Activated naive CD4-positive, alpha-beta T cell treated with anti-CD3 and anti-CD28 coated beads, Interleukin-2, amount 50 U/mL, for 72 hours (primary cell): ENCODE measurements around the gene LMBRD2. TPM values are rescaled to one million over a fixed set of nuclear protein-coding genes. Genes with fewer than 3 reads are reported as not detected.
A peak's percentile ranks its signal among the peaks of the same experiment; 100 is the strongest.
"Not testable (repeated sequence)": the region's sequence is repeated elsewhere in the genome, so short reads cannot be mapped to it uniquely, and the experiment has no call there.

Experiments used
- ATAC-seq, 2 donors: fragments of 150-1000 bp; cut with Tn5 transposase; 2 replicates each; pipeline ENCODE4 v1.10.0; 2021; ENCODE audit warnings: mild to moderate bottlenecking in 2 of 2, moderate library complexity in 2 of 2
- DNase-seq, 2 donors: peaks; one replicate each; pipeline ENCODE4 v3.0.0; 2021 to 2022; ENCODE audit warnings: low spot score in 2 of 2
- H3K27ac Mint-ChIP-seq, 2 donors: one replicate each; pipeline ENCODE4 v1.8.0; 2022; ENCODE audit warnings: mild to moderate bottlenecking in 2 of 2, mixed read lengths in 2 of 2
- H3K36me3 Mint-ChIP-seq, 2 donors: one replicate each; pipeline ENCODE4 v1.8.0; 2022; ENCODE audit warnings: mixed read lengths in 2 of 2
- H3K9me3 Mint-ChIP-seq, 2 donors: one replicate each; pipeline ENCODE4 v1.8.0; 2022; ENCODE audit warnings: mixed read lengths in 2 of 2
- total RNA-seq, 2 donors: library from RNA; stranded (reverse); gene quantifications; one replicate each; pipeline ENCODE4 v1.2.3, GENCODE V29; 2022

LMBRD2 gene
- total RNA-seq, 2 donors from 2014 or later: 6.7 to 12.9 TPM

GRCh38 chr5:36146390-36146789, 5.3 kb downstream of the LMBRD2 start:
- Mint-ChIP-seq H3K9me3 (no peaks in the 10 kb centered on the region), H3K36me3 (peaks cover 10 to 11% of the 10 kb centered on the region in 2 donors), H3K27ac (no peak overlapping the region)
- DNase-seq: no peak
- ATAC-seq: no peak

DNA sequence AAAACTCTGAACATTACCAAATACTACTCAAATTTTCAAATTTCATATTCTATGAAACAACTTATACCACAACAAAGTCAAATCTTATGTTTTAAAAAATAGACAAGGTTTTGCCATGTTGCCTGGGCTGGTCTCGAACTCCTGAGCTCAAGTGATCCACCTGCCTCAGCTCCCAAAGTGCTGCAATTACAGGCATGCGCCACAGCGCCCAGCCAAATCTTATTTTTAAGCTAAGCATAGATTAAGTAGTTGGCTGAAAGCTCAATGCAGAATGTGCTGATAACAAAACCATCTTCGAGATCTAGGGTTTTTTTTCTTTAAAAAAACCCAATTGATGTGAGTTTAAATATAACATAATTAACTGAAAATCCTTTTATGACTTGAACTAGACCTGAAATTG, 6.4 kb downstream of the LMBRD2 start:
- ATAC-seq (no peak), DNase-seq (no peak)
- Mint-ChIP-seq H3K36me3 (peaks cover 5 to 10% of the 10 kb centered on the region in 2 donors), H3K9me3 (no peaks in the 10 kb centered on the region), H3K27ac (no peak overlapping the region)

DNA sequence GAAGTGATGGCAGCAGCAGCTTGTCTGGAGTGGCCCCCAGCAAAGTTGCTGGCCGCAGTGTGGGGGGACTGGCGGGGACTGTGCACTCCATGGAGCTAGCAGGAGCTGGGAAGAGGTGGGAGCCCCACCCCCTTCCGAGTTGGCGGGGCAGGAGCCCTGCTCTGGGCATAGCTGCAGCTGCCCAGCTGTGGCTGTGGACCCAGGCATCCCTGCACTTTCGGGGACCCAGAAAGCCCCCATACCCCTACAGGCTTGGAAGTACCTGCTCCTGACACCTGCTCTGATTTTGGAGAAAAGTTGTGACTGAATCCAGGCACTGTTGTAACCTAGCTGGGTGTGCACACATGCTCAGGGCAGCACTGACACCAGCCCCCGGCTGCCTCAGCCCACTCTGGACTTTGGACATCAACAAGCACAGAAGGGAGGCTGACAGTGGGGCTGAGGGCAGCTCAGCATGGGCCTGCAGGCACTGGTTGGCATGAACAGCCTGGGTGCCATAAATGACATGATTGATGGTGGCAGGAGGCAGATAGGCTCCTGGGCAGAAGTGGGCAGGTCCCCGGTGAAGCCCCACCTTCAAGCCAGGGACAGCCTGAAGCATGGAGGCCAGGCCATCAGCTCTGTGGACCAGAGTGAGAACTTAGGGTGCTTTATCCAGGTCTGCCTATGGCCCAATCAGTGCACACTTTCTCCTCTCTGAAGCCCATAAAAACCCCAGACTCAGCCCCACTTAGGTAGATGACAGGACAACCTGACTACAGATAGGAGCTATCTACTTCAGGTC, 12.6 kb downstream of the LMBRD2 start:
- DNase-seq: no peak
- Mint-ChIP-seq H3K9me3 (peaks cover 0 to 7% of the 10 kb centered on the region in 2 donors), H3K36me3 (peaks cover 20 to 24% of the 10 kb centered on the region in 2 donors), H3K27ac (no peak overlapping the region)
- no peak for ATAC-seq

GRCh38 chr5:36136581-36136980, 15.1 kb downstream of the LMBRD2 start:
- no peak for ATAC-seq
- peaks cover 0 to 7% of the 10 kb centered on the region in 2 donors for H3K9me3 Mint-ChIP-seq
- no peak for DNase-seq
- peaks cover 26 to 31% of the 10 kb centered on the region in 2 donors for H3K36me3 Mint-ChIP-seq
- H3K27ac Mint-ChIP-seq: no peak overlapping the region

GRCh38 chr5:36135988-36136387, 15.7 kb downstream of the LMBRD2 start:
- peaks cover 0 to 7% of the 10 kb centered on the region in 2 donors for H3K9me3 Mint-ChIP-seq
- no peak overlapping the region for H3K27ac Mint-ChIP-seq
- no peak for DNase-seq
- H3K36me3 Mint-ChIP-seq: peaks cover 26 to 29% of the 10 kb centered on the region in 2 donors
- no peak for ATAC-seq

DNA sequence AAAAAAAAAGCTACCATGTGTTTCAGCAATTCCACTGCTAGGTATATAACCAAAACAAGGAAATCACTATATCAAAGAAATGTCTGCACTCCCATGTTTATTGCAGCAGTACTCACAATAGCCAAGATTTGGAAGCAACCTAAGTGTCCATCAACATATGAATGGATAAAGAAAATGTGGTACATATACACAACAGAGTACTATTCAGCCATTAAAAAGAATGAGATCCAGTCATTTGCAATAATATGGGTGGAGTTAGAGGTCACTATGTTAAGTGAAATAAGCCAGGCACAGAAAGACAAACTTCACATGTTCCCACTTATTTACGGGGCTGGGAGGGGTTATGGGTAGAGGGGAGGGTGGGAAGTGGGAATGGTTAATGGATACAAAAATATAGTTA, 18.7 kb downstream of the LMBRD2 start:
- not testable (repeated sequence) for ATAC-seq, H3K27ac Mint-ChIP-seq, DNase-seq
- Mint-ChIP-seq H3K9me3 (peaks cover 7 to 10% of the 10 kb centered on the region in 2 donors), H3K36me3 (peaks cover 29 to 34% of the 10 kb centered on the region in 2 donors)

GRCh38 chr5:36129666-36130065, 22.0 kb downstream of the LMBRD2 start:
- H3K27ac Mint-ChIP-seq, DNase-seq, ATAC-seq: not testable (repeated sequence)
- peaks cover 7 to 10% of the 10 kb centered on the region in 2 donors for H3K9me3 Mint-ChIP-seq
- peaks cover 34 to 43% of the 10 kb centered on the region in 2 donors for H3K36me3 Mint-ChIP-seq

- H3K36me3 Mint-ChIP-seq: peaks cover 34 to 43% of the 10 kb centered on the region in 2 donors
- no peak for ATAC-seq
These were observed 22.9 kb downstream of the LMBRD2 start for GRCh38 chr5:36128795-36129194.

DNA sequence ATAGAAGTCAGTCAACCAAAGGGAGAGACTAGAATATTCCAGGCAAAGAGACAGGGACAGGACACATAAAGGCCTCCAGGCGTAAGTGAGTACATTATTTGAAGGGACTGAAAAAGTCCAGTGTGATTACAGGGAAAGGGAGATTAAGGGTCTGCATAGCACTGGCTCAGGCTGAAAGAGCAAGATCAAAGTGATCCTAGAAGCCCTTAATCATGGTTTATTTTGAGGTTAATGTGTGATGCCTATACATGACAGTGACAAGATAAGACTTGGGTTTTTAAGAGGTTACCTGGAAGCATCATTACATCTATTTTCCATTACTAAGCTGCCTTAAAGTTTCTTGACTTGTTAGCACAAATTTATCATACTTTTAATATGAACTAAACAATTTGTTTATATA, 25.8 kb downstream of the LMBRD2 start:
- Mint-ChIP-seq H3K9me3 (peaks cover 7 to 10% of the 10 kb centered on the region in 2 donors), H3K27ac (no peak overlapping the region), H3K36me3 (peaks cover 28 to 33% of the 10 kb centered on the region in 2 donors)
- peak in 1 of 2 donors; percentile 54 for ATAC-seq
- no peak for DNase-seq

More at GRCh38 chr5:36128795-36129194, 22.9 kb downstream of the LMBRD2 start:
- Mint-ChIP-seq H3K27ac (no peak overlapping the region), H3K9me3 (peaks cover 7 to 10% of the 10 kb centered on the region in 2 donors)
- DNase-seq: no peak

- no peak for ATAC-seq
- Mint-ChIP-seq H3K9me3 (no peaks in the 10 kb centered on the region), H3K36me3 (peaks cover 0 to 13% of the 10 kb centered on the region in 2 donors), H3K27ac (no peak overlapping the region)
- no peak for DNase-seq
These were observed 40.4 kb downstream of the LMBRD2 start for GRCh38 chr5:36111238-36111637.

- Mint-ChIP-seq H3K36me3 (peaks cover 0 to 13% of the 10 kb centered on the region in 2 donors), H3K9me3 (no peaks in the 10 kb centered on the region), H3K27ac (no peak overlapping the region)
- DNase-seq (no peak), ATAC-seq (no peak)
These were observed 42.8 kb downstream of the LMBRD2 start for GRCh38 chr5:36108758-36109460.

DNA sequence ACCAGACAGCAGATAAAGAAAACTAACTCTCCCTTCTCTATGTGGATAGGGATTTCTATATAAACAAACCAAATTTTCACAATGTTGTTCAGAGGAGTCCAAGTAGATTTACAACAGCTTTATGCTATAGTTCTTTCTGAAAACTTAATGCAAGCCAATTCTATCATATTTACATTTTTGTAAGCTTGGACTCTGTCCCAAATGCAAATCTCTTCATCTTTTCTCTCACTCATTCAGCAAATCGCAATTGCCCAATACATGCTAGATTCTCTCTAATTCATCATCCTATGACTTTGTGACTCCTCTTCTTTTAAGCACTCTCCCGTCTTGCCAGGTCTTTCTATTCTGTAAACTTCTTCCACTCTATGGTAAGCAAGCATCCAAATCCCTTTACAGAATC, 45.9 kb downstream of the LMBRD2 start:
- no peak for ATAC-seq
- Mint-ChIP-seq H3K36me3 (peaks cover 0 to 13% of the 10 kb centered on the region in 2 donors), H3K27ac (no peak overlapping the region), H3K9me3 (no peaks in the 10 kb centered on the region)
- DNase-seq: no peak

- Mint-ChIP-seq H3K9me3 (no peaks in the 10 kb centered on the region), H3K36me3 (no peaks in the 10 kb centered on the region), H3K27ac (no peak overlapping the region)
- ATAC-seq (no peak), DNase-seq (no peak)
These were observed 51.9 kb downstream of the LMBRD2 start for GRCh38 chr5:36099748-36100147.

DNA sequence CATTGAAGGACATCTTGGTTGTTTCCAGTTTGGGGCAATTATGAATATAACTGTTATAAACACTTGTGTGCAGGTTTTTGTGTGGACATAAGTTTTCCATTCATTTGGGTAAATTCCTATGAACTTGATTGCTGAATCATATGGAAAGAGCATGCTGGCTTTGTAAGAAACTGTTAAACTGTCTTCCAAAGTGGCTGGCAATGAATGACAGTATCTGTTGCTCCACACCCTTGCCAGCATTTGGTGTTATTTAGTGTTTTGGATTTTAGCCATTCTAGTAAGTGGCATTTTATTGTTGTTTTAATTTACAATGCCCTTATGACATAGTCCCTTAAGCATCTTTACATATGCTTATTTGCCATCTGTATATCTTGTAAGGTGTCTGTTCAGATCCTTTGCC, 55.2 kb downstream of the LMBRD2 start:
- Mint-ChIP-seq H3K27ac (no peak overlapping the region), H3K36me3 (no peaks in the 10 kb centered on the region), H3K9me3 (peaks cover 4 to 6% of the 10 kb centered on the region in 2 donors)
- no peak for DNase-seq
- ATAC-seq: no peak

GRCh38 chr5:36089989-36090388, 61.7 kb downstream of the LMBRD2 start:
- Mint-ChIP-seq H3K27ac (no peak overlapping the region), H3K36me3 (peaks cover 0 to 4% of the 10 kb centered on the region in 2 donors), H3K9me3 (peaks cover 4 to 6% of the 10 kb centered on the region in 2 donors)
- DNase-seq (no peak), ATAC-seq (peak in 1 of 2 donors; percentile 34)

GRCh38 chr5:36079200-36079781, 72.4 kb downstream of the LMBRD2 start:
- no peaks in the 10 kb centered on the region for H3K36me3 Mint-ChIP-seq
- ATAC-seq (peak; percentile 79 to 94), DNase-seq (peak in 1 of 2 donors; percentile 34)

DNA sequence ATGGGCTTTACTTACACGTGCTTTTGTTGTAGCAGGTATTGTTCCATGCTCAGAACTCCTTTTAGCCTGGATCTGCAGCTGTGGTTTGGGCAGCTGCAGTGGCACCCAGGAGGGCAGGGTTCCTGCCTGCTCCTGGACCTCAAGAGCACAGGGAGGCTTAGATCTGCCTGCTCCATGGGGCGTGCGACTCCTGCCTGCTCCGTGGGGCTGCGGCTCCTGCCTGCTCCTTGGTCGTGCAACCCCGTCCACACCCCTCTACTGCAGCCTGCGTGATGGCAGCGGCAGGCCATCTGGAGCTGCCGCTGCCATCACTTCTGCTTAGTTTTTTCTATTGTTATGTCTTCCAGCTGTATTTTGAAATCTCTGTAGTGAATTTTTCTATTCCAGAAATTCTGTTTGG, 73.3 kb downstream of the LMBRD2 start:
- Mint-ChIP-seq H3K27ac (no peak overlapping the region), H3K9me3 (no peaks in the 10 kb centered on the region), H3K36me3 (no peaks in the 10 kb centered on the region)
- no peak for DNase-seq
- ATAC-seq: no peak

More at GRCh38 chr5:36079200-36079781, 72.4 kb downstream of the LMBRD2 start:
- H3K27ac Mint-ChIP-seq: no peak overlapping the region
- H3K9me3 Mint-ChIP-seq: no peaks in the 10 kb centered on the region
